HG03442 (cell line): ENCODE results near the gene CCER1.
"Not testable (repeated sequence)": the region's sequence is repeated elsewhere in the genome, so short reads cannot be mapped to it uniquely, and the experiment has no call there.

Source experiments
- ATAC-seq: cut with Tn5 transposase; IDR thresholded peaks from one replicate; pipeline ENCODE4 v1.9.1; 2021; ENCODE audit warnings: mild to moderate bottlenecking, moderate library complexity; ENCODE audit not compliant: unreplicated experiment

Gene CCER1, protein sequence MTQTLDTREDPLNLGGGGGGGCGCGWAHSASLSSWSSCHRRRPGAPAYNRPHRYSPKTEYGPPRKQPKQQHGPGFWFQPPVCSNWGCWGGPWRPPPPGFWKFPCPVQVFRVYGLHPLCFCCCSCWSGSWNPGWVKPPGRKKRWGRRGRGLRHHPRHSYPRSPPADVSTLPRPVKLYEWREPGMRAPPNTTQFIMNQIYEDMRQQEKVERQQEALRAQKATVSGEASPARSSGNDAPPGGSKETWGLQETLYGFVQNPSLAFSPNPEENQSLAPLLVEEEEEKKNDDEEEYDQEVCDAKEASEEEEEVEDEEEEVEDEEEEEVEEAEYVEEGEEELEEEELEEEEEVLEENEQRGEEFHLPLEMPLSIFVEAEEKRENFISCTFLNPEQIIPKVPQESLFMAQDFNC

DNA sequence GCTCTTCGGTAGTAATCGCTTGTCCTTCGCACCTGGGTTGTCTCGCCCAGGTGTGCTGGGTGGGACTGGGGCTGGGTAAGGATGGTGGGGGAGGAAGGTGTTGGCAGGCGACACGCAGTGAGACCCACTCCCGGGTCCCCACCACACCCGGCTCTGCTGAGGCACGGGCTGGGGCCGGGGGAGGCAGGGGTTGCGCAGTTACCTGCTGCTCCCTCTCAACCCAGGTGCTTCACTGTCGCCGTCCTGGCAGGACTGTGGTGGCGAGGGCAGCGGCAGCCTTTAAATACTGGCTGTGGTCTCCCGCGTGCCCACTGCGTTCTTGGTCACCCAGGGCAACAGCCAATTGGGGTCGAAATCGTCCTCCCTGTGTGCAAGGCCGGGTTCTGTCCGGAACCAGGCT lies at the start of gene CCER1:
CCER1 (minus strand) TSS at position 256 of the 400 bp plus-strand sequence. CDS start 434 bp downstream, outside the sequence.
- no peak for ATAC-seq

DNA sequence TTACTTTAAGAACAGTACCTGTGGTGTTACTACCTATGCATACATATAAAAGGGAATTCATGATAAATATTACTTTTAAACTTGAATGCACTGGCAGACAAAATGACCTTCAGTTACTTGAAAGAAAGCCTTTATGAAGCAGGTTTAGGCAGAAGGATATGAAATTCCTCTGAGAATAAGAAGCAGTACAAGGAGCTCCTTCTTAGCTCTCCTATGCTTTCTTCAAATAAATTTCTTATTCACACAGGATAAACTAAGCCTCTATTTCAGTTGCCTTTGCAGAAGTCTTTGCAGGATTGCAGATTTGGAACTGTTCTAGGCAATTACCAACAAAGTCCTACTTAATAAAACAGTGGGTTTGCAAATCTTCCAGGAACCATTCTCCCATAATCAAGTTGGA lies 48.8 kb upstream of the CCER1 start:
- no peak for ATAC-seq

DNA sequence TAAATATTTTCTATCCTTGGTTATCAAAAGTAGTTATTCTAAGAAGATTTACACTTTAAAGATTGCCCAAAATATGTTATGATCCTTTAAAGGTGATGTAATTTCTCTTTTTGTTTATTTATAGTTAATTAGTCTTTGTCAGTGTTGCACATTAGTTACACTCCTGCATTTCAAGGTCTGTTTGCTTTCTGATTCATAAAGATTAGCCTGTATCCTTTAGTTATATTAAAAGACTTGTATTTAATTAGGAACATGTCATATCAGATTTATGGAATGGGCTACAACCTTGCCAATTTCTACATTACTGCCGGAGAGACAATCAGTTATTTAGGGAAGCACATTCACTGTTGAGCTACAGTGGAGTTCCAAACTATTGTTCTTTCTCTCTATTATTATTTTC lies 46.3 kb upstream of the CCER1 start:
- no peak for ATAC-seq

DNA sequence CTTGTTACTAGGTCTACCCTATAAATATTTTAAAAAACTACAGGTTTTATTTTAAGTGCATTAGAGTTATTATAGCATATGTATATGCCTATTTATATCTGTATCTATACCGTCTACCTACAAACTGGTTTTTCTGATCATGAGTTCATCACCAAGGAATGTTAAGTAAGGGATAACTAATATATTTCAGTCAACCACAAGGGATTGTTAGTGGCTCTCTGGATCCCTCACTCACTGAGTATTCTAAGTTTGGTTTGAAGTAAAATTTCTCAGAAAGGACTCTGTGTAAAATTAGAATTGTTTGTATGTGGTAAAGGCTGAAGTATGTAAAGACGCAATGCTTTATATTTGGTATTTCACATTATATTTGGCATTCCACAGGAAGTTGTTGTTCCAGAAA lies 45.0 kb upstream of the CCER1 start:
- no peak for ATAC-seq

DNA sequence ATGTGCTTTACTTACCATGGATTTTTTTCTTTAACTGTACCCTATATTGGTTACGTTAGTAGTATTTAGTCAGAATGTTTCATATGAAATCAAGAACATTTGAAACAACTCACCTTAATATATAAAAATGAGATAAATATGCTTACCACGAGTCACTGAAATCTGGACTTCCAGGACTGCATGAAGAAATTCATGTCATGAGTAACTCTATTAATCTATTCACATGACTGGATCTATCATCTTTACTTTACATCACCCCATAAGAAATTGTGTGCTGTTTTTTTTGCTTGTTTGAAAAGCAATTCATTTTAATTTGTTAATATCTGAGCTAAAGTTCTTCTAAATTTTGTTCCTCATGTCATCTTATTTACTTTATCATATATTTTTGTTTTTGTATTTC lies 44.6 kb upstream of the CCER1 start:
- no peak for ATAC-seq

DNA sequence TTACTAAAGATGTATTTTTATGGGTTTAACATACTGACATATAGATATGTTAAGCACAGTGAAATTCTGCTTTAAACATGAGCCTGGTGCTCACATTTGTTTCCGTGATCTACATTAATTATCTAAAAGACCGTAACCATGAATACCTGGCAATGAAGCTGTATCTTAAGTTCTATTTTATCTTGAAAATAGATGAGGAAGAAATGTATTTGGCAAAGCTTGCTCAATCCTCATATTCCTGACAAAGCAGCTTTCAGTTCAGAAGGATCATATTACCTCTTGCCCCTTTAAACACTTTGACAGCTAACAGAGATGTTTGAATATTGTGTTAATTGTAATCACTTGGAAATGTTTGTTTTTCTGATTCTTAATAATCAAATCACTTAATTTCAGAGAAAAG lies 40.0 kb upstream of the CCER1 start:
- no peak for ATAC-seq

DNA sequence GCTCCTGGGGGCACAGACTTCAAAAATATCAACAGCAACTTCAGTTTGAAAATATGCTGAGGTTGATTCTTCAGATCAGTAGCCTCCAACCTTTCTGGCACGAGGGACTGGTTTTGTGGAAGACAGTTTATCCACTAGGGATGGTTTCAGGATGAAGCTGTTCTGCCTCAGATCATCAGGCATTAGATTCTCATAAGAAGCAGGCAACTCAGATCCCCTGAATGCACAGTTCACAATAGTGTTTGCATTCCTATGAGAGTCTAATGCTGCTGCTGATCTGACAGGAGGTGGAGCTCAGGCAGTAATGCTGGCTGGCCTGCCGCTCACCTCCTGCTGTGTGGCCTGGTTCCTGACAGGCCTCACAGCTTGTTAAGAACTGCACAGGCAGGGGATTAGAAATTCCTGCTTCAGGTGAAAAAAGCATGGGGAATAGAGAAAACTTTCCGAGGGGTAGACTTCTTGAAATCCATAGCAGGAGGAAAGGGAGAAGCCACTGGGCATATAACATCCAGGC lies 37.0 kb upstream of the CCER1 start:
- ATAC-seq = no peak

DNA sequence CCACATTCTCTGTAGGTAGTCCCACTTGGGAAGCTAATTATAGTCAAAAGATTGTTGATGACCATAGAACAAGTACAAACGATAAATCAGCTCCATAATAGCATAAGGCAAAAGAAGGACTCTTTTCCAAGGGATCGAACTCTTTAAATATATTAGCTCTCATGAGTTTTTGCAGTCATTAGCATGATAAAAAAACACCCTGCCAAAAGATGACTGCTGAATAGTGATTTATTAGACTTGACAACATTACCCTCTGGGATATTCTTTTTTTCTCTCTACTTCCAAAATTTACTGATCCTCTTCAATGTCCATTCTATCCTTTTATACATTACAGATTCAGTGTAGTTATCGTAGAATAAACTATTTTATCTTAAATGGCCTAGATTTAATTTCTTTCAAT lies 35.6 kb upstream of the CCER1 start:
- no peak for ATAC-seq

DNA sequence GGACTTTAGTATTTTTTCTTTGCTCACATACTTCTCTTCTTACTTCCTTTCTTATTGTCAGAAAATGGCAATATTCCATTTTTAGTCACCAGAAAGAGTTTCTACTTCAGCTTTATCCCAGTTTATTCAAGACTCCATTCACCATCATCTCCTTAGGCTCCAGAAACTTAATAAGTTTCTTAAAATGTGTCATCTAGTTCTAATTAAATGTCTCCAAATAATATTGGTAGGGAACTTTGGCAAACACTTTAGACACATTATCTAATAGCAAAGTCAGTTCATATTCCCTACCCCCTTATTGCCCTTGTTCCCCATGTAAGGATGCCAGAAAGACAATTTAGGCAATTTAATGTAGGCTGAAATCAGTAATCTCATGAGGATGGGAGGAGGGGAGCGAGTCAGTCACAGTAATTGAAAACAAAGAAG lies 34.7 kb upstream of the CCER1 start:
- no peak for ATAC-seq

DNA sequence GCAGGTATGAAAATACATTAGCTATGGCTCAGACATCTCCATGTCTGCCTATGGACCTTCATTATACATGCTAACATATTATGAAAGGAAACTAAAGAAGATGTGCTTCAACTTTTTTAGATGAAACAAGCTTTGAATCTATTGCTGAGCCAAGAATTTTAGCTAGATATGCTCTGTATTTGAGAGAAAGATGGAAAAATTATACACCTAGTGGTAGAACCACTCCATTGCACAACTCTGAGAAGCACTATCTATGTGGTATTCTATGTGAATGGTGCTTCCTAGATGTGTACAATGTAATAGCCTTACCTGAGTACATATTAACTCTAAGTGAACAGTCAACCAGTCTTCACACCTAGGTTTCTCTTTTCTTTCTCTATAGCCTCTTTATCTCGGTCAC lies 32.5 kb upstream of the CCER1 start:
- peak; percentile 42 for ATAC-seq

DNA sequence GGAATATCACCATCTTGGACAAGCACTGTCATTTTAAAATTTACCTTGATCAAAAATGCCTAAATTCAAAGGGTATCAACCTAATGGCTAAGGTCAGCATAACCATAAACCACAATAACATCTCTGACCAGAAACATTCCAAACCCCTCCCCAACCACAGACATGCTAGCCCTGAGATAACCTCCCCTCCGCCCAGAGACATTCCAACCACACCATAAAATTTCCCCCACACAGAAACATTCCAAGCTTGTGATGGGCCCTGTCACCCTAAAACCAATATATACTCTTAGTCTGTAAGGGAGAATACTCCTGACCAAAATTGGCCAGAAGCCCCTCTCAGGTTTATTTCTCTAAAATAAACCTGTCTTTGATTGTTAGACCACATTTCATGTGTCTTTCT lies 32.1 kb upstream of the CCER1 start:
- ATAC-seq = no peak

DNA sequence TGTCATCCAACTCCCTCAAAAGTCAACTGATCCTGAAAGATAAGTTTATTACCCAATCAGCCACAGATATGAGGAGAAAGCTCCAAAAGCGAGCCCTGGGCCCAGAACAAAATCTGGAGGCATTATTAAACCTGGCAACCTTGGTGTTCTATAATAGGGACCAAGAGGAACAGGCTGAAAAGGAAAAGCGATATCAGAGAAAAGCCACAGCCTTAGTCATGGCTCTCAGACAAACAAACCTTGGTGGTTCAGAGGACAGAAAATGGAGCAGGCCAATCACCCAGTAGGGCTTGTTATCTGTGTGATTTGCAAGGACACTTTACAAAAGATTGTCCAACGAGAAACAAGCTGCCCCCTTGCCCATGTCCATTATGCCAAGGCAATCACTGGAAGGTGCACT lies 30.4 kb upstream of the CCER1 start:
- not testable (repeated sequence) for ATAC-seq

DNA sequence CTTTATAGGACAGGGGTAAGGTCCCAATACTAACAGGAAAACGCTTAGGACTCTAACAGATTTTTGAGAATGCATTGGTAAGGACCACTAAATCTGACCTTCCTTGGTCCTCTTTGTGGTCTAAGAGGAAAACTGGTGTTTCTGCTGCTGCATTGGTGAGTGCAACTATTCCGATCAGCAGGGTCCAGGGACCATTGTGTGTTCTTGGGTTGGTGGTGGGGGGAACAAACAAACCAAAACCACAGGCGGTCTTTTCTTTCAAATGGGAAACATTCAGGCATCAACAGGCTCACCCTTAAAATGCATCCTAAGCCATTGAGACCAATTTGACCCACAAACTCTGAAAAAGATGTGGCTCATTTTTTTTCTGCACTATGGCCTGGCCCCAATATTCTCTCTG lies 29.1 kb upstream of the CCER1 start:
- ATAC-seq = no peak

DNA sequence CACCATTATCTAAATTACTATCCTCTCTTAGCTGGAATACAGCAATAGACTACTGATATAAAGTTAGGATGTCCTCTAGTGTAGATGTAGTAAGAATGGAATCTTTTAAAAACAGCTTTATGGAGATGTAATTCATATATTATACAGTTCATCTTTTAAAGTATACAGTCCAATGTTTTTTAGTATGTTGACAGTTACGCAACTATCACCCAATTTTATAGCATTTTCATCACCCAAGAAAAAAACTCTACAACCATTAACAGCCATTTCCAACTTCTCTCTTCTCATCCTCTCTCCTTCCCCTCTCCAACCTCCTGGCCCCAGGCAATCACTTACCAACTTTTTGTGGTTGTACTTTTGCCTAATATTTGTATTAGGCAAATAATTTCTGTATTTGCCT lies 27.2 kb upstream of the CCER1 start:
- no peak for ATAC-seq

DNA sequence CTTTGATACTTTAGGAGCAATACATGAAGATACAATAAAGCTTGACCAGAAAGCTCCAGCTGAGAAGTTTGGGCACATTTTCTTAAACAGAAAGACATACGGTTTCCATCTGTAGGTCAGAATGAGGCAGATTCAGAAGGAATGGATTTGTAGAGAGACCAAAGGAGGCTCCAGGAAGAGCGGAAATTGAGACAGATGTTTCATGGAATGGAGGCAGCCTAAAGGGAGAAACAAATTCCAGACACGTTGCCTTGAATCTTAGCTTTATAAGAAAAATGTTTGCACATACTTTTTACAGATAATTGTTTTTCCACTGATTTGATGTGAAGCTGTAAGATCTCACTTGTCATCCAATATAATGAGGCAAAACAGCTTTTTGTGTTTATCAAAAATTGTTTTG lies 25.0 kb upstream of the CCER1 start:
- no peak for ATAC-seq

DNA sequence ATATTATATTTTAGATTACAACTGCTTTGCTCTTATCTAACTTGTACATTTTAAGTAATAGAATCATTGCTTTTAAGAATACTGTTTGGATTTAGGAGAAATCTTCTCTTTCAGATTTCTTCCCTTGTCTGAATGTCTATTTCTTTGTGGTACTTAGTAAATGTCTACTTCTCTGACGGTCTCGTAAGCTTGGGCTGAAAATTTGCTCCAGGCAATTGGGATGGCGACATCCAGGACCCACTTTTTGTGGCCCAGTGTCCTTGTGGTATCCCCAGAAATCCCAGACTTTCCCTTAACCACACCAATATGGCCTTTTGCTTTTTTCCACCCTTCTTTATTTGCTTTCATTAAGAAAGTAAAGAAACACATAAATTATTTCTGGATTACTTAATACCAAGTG lies 24.0 kb upstream of the CCER1 start:
- no peak for ATAC-seq

DNA sequence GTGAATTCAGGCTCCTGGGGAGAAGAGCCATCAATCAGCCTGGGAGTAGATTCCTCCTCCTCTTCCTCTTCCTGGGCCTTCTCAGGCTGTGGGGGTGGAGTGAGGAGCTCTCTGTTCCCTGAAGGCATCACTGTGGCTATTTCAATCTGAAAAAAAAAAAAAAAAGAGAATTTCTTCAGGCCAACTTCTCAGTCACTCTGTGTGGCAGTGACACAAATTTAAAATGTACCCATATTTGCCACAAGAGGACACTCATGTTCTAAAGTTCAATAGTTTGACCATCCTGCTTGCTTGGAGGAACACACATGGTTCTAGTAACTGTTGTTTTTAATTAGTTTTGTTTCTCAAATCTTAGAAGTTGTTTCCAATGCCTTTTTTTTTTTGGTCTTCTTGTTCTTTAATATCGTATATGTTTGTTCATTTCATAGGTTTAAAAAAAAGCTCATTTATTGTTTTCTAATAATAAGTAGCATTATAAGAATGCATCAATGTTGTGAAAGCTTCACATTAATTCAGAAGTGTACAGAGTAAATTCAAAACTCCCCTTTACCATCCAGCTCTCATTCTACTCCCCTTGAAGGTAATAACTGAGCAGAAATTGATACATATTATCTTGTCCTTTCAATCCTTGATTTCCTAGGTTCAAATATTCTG lies 23.3 kb upstream of the CCER1 start:
- peak; percentile 88 for ATAC-seq

DNA sequence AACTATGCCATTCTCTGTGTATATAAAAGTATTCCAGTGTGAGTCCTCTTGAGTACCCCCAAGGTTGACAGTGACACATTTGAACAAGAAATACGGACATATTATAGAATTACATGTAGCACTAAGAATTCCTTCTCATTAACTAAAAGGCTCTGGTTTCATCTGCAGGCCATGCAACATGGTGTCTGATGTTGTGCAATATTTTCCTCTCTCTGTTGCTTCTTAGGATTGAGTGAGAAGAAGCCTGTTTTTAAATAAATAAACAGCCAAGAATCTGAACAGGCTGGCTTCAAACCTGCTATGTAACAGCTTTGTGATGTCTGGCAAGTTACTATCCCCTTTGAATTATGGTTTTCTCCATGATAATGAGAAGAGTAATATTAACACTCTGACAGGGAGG lies 22.2 kb upstream of the CCER1 start:
- no peak for ATAC-seq

DNA sequence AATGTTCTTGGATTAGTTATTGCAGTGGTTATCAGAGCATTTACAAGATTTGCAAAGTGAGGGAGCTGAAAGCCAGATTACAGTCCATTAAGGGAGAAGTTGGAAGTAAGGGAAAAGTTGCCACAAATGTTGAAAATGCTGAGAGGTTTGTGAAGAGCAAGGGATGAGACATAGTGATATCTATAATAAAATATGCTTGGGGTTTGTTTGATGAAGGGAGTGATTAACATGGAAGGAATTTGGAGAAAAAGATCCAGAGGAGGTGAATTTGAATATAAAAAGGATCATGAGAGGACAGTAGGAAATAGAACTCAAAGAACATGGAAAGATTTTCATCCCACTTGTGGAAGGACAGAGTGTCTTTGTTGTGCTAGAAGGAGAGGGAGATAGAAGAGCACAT lies 19.3 kb upstream of the CCER1 start:
- ATAC-seq = no peak

DNA sequence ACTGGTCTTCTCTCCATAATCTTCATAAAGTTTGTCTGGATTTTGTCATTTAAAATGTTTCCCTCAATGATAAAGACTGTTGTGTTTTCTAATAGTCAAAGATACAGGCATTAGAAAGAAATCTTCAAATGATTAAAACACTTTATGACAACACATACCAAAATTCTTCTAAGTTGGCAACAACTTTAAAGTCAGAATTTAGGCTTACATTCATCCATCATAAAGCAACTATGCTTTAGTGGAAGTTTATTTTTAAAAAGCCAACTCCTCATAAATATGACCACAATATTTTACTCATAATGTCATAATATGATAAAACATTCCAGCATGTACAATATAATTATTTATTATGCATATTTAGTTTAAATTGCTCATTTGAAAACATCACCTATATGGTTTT lies 17.2 kb upstream of the CCER1 start:
- ATAC-seq = no peak

DNA sequence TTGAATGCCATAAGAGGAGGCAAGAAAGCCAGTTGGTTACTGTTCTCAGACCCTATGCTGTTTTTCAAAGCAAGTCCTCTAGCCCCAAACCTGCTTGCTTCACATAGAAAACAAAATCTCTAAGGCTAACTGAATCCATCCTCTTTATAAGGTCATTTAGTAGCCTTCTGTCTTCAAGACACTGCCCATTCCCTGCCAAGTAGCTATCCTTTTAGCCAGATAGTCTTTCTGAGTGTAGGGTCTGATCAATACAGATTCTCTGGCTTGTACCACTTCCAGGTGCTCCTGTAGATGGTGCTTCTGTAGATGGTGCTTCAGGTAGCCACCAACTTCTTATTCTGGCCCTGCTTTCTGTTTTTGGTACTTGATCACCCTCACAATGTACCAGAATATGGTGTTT lies 15.9 kb upstream of the CCER1 start:
- no peak for ATAC-seq

DNA sequence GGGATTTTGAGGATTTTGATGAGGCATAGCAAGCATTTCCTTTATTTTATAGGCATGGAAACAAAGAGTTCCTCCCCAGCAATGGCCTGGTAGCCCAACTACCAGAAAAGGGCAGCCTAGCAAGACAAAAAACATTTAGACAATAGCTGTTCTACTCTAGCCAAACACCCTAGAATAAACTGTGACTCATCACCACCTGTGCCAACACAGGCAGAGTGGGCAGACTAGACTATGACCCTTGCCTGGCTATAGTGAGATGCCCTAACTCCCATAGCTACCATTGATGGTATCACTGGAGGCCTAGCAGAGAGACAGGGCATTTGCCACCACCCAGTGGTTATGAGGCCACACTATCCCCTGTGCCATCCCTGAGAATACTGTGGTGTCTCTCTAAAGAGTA lies 15.5 kb upstream of the CCER1 start:
- ATAC-seq = no peak
